Prostate gland (tissue), 2 donors: Measurements from ENCODE around the gene LZTS3. TPM values are rescaled to one million over a fixed set of nuclear protein-coding genes. Genes with fewer than 3 reads are reported as not detected.

Experiments
- DNase-seq: peaks from one replicate; pipeline ENCODE4 v3.0.0-alpha.2; 2019; ENCODE audit warnings: low spot score
- H3K27ac ChIP-seq, 2 donors: fragments of 200-600 bp; sonication (generic); 2 replicates each; pipeline ENCODE4 v1.5.1; 2017 to 2019
- H3K27me3 ChIP-seq: fragments of 200-600 bp; sonication (generic); replicated peaks from 2 replicates; pipeline ENCODE4 v1.5.1; 2019; ENCODE audit not compliant: insufficient read depth
- H3K36me3 ChIP-seq, 2 donors: fragments of 200-600 bp; sonication (generic); 1 replicate in 1 of 2; 2 replicates in 1 of 2; pipeline versions ENCODE4 v1.5.1 to v1.8.1; 2017 to 2019
- H3K4me1 ChIP-seq: fragments of 200-600 bp; sonication (generic); replicated peaks from 2 replicates; pipeline ENCODE4 v1.5.1; 2019
- H3K4me3 ChIP-seq, 2 donors: fragments of 200-600 bp; sonication (generic); 2 replicates each; pipeline ENCODE4 v1.5.1; 2017 to 2019
- H3K9me3 ChIP-seq: fragments of 200-600 bp; sonication (generic); 2 replicates; pipeline ENCODE4 v1.5.1; 2017
- CTCF ChIP-seq, 4 experiments: fragments of 200-600 bp in 2 of 4; fragments of 450-650 bp in 2 of 4; sonication (generic) in 2 of 4; IDR thresholded peaks; 1 replicate in 3 of 4; 2 replicates in 1 of 4; pipeline ENCODE4 v1.5.1; 2016 to 2019; ENCODE audit warnings: antibody characterized with exemption in 4 of 4, mild to moderate bottlenecking in 2 of 4, moderate library complexity in 2 of 4
- POLR2A ChIP-seq: fragments of 450-650 bp; IDR thresholded peaks from one replicate; pipeline ENCODE4 v1.6.1; 2016; ENCODE audit warnings: antibody characterized with exemption, mild to moderate bottlenecking
- POLR2AphosphoS5 ChIP-seq: sonication (generic); formaldehyde crosslinking; IDR thresholded peaks from one replicate; pipeline ENCODE4 v1.6.1; 2017; ENCODE audit warnings: antibody characterized with exemption
- WGBS: methylation state at CpG from one replicate; pipeline ENCODE4 v1.1.5; 2018; 5-methylcytosine and 5-hydroxymethylcytosine counted together
- intact Hi-C: fragments of 100-400 bp; cut with DNase I; formaldehyde crosslinking; loops from one replicate; pipeline ENCODE4 v1.14.2; 2022
- total RNA-seq, 2 donors: library from RNA; depleted of rRNA; stranded (reverse); fragments of >200 nt; gene quantifications; one replicate each; pipeline ENCODE4 v1.1.0, GENCODE V29; 2016

Gene LZTS3
- total RNA-seq, 2 donors from 2014 or later, result 23.7 to 29.1 TPM

- intact Hi-C loops, result no loop called here
- H3K27ac ChIP-seq, result no peak overlapping the region
- 76% methylated on average over 14 of the region's 14 CpGs for WGBS
These were observed 1.8 kb downstream of the LZTS3 start for GRCh38 chr20:3171391-3172125.

GRCh38 chr20:3168829-3169590 is 4.3 kb downstream of the LZTS3 start:
- H3K4me1 ChIP-seq, result no peaks in the 10 kb centered on the region
- H3K4me3 ChIP-seq, result no peak overlapping the region
- no peaks in the 10 kb centered on the region for H3K36me3 ChIP-seq
- H3K9me3 ChIP-seq, result no peaks in the 10 kb centered on the region
- no peak for DNase-seq
- H3K27ac ChIP-seq, result no peak overlapping the region
- 86% methylated on average over 7 of the region's 7 CpGs for WGBS
- intact Hi-C loops, result no loop called here
- H3K27me3 ChIP-seq, result no peaks in the 10 kb centered on the region
- no peak for TF ChIP-seq POLR2AphosphoS5
- no peak for TF ChIP-seq CTCF (IDR thresholded peaks at IDR 0.05)
- TF ChIP-seq POLR2A, result no peak

More at GRCh38 chr20:3171391-3172125, 1.8 kb downstream of the LZTS3 start:
- TF ChIP-seq POLR2A (no peak), CTCF (IDR thresholded peaks at IDR 0.05) (no peak), POLR2AphosphoS5 (no peak)
- H3K27me3 ChIP-seq, result no peaks in the 10 kb centered on the region
- H3K9me3 ChIP-seq, result no peaks in the 10 kb centered on the region
- H3K36me3 ChIP-seq, result no peaks in the 10 kb centered on the region
- H3K4me1 ChIP-seq, result no peaks in the 10 kb centered on the region
- no peak overlapping the region for H3K4me3 ChIP-seq
- DNase-seq, result no peak

GRCh38 chr20:3168079-3168828 is 5.1 kb downstream of the LZTS3 start:
- peak; percentile 38 for DNase-seq
- Histone ChIP-seq H3K27me3 (no peaks in the 10 kb centered on the region), H3K36me3 (no peaks in the 10 kb centered on the region), H3K9me3 (no peaks in the 10 kb centered on the region), H3K4me3 (peak overlapping the region; percentile 27 to 34), H3K4me1 (no peaks in the 10 kb centered on the region), H3K27ac (peak overlapping the region in 1 of 2 donors; percentile 33)
- WGBS, result 37% methylated on average over 23 of the region's 39 CpGs
- intact Hi-C loops, result no loop called here
- no peak for TF ChIP-seq POLR2AphosphoS5
- TF ChIP-seq CTCF (IDR thresholded peaks at IDR 0.05), result peak in 1 of 4 experiments; percentile 9

DNA sequence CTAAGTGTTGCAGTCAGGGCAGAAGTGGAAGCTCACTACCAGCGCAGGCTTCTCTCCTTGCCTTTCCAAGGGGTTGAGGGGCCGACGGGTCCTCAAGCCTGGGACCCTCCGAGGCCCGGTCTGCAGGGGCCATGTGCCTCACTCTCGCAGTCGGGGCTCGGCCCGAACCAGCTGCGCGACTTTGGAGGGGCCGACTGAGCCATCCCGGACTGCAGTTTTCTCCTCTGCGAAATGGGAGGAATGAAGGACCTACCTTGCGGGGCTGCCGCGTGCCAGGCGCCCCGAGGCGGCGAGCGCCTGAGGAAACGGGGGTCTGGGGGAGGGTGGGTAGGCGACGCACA is 5.6 kb downstream of the LZTS3 start:
- peak overlapping the region; percentile 27 to 34 for H3K4me3 ChIP-seq
- intact Hi-C loops, result no loop called here

More for the DNA sequence above, 5.6 kb downstream of the LZTS3 start:
- TF ChIP-seq CTCF (IDR thresholded peaks at IDR 0.05) (no peak), POLR2AphosphoS5 (no peak), POLR2A (no peak)
- H3K27ac ChIP-seq, result peak overlapping the region in 1 of 2 donors; percentile 33
- no peaks in the 10 kb centered on the region for H3K27me3 ChIP-seq
- 66% methylated on average over 22 of the region's 25 CpGs for WGBS
- no peaks in the 10 kb centered on the region for H3K36me3 ChIP-seq
- DNase-seq, result no peak
- no peaks in the 10 kb centered on the region for H3K9me3 ChIP-seq
- no peaks in the 10 kb centered on the region for H3K4me1 ChIP-seq
